Fibroblast of mammary gland (primary cell): ENCODE results near the gene PSMC5.

Experiments used
- DNase-seq: peaks from one replicate; pipeline ENCODE4 v3.0.0-alpha.2; 2010; ENCODE audit warnings: low read depth
- H3K4me3 ChIP-seq: 2 replicates; pipeline ENCODE4 v1.5.1; 2011; ENCODE audit warnings: low read depth, mild to moderate bottlenecking, low read length, moderate library complexity; ENCODE audit not compliant: control insufficient read depth
- CTCF ChIP-seq: conservative IDR thresholded peaks from 2 replicates; pipeline ENCODE4 v1.5.1; 2011; ENCODE audit warnings: low read depth, low read length, inconsistent platforms; ENCODE audit not compliant: control insufficient read depth, insufficient read depth

The PSMC5 gene

GRCh38 chr17:63832455-63832854 lies 5.2 kb downstream of the PSMC5 start:
- H3K4me3 ChIP-seq: no peak overlapping the region
- no peak for DNase-seq
- TF ChIP-seq CTCF: peak; percentile 1

GRCh38 chr17:63833026-63833740 lies 6.0 kb downstream of the PSMC5 start:
- TF ChIP-seq CTCF: no peak
- no peak for DNase-seq

GRCh38 chr17:63833741-63834373 lies 6.6 kb downstream of the PSMC5 start:
- no peak for DNase-seq

More at GRCh38 chr17:63833026-63833740, 6.0 kb downstream of the PSMC5 start:
- H3K4me3 ChIP-seq: no peak overlapping the region

GRCh38 chr17:63834431-63835166 lies 7.4 kb downstream of the PSMC5 start:
- H3K4me3 ChIP-seq: no peak overlapping the region
- TF ChIP-seq CTCF: peak; percentile 69
- peak; percentile 87 for DNase-seq

More at GRCh38 chr17:63833741-63834373, 6.6 kb downstream of the PSMC5 start:
- TF ChIP-seq CTCF: no peak
- H3K4me3 ChIP-seq: no peak overlapping the region

- H3K4me3 ChIP-seq: no peak overlapping the region
- no peak for DNase-seq
- TF ChIP-seq CTCF: no peak
Measured at GRCh38 chr17:63835167-63835720, 8.0 kb downstream of the PSMC5 start.

- no peak for TF ChIP-seq CTCF
- DNase-seq: no peak
- no peak overlapping the region for H3K4me3 ChIP-seq
Measured at GRCh38 chr17:63836811-63837210, 9.6 kb downstream of the PSMC5 start.
